AG04450 (cell line): ENCODE measurements around the gene NPIPB6. TPM values are rescaled to one million over a fixed set of nuclear protein-coding genes. Genes with fewer than 3 reads are reported as not detected.
A peak's percentile ranks its signal among the peaks of the same experiment; 100 is the strongest.

Experiments
- CTCF ChIA-PET: fragments of 300-600, 350-600 bp; formaldehyde crosslinking; extraction: SDS; loops from one replicate; lab custom pipeline; 2022; ENCODE audit warnings: antibody characterized with exemption, inconsistent platforms; lab: Charles Lee
- POLR2A ChIA-PET: fragments of 350-600 bp; formaldehyde crosslinking; extraction: SDS; loops from one replicate; lab custom pipeline; 2021; ENCODE audit warnings: antibody characterized with exemption, inconsistent platforms; lab: Yijun Ruan, JAX
- DNase-seq: peaks from one replicate; pipeline ENCODE4 v3.0.0-alpha.2; 2011; ENCODE audit warnings: low read depth, low spot score
- H3K27ac ChIP-seq: one replicate; pipeline ENCODE4 v1.5.1; 2012; ENCODE audit warnings: low read depth, low read length, control low read depth
- H3K27me3 ChIP-seq: one replicate; pipeline ENCODE4 v1.6.0; 2012; ENCODE audit warnings: low read length; ENCODE audit not compliant: control insufficient read depth, insufficient read depth
- H3K4me3 ChIP-seq: 2 replicates; pipeline ENCODE4 v1.5.1; 2011; ENCODE audit warnings: mild to moderate bottlenecking, low read depth, low read length, control low read depth
- H3K9me3 ChIP-seq: 2 replicates; pipeline ENCODE4 v1.5.1; 2012; ENCODE audit warnings: low read length; ENCODE audit not compliant: control insufficient read depth, insufficient read depth
- CTCF ChIP-seq: IDR thresholded peaks from 2 replicates; pipeline ENCODE4 v1.5.1; 2011; ENCODE audit warnings: low read depth, low read length, control low read depth, inconsistent platforms
- polyA plus RNA-seq: library from polyadenylated mRNA; depleted of rRNA; stranded (reverse); fragments of >200 nt; gene quantifications from 2 replicates; pipeline ENCODE4 v1.2.3, GENCODE V29; 2011

The NPIPB6 gene
- polyA plus RNA-seq, 1 experiment, result 0.47 TPM

- POLR2A ChIA-PET, result no interaction called here
These were observed 46.0 kb downstream of the NPIPB6 start for GRCh38 chr16:28317040-28317880.

GRCh38 chr16:28316054-28316453 is 47.3 kb downstream of the NPIPB6 start:
- no peaks in the 10 kb centered on the region for H3K27me3 ChIP-seq
- no peak for DNase-seq
- ChIA-PET POLR2A (no interaction called here), CTCF (interaction anchor here (1.0 to 5.3 kb wide), 5 partner anchors 16 to 39 kb away, joined by 4 to 77 read pairs (median 6); no protein-coding TSS in a partner anchor)
- no peak for TF ChIP-seq CTCF
- no peak overlapping the region for H3K4me3 ChIP-seq
- no peaks in the 10 kb centered on the region for H3K9me3 ChIP-seq
- H3K27ac ChIP-seq, result no peak overlapping the region

More at GRCh38 chr16:28317040-28317880, 46.0 kb downstream of the NPIPB6 start:
- peak; percentile 83 for TF ChIP-seq CTCF
- Histone ChIP-seq H3K27ac (no peak overlapping the region), H3K27me3 (no peaks in the 10 kb centered on the region), H3K9me3 (no peaks in the 10 kb centered on the region), H3K4me3 (no peak overlapping the region)
- no peak for DNase-seq
- CTCF ChIA-PET, result interaction anchor here (0.6 to 5.3 kb wide), 9 partner anchors 9 to 241 kb away, joined by 3 to 77 read pairs (median 6); no protein-coding TSS in a partner anchor

DNA sequence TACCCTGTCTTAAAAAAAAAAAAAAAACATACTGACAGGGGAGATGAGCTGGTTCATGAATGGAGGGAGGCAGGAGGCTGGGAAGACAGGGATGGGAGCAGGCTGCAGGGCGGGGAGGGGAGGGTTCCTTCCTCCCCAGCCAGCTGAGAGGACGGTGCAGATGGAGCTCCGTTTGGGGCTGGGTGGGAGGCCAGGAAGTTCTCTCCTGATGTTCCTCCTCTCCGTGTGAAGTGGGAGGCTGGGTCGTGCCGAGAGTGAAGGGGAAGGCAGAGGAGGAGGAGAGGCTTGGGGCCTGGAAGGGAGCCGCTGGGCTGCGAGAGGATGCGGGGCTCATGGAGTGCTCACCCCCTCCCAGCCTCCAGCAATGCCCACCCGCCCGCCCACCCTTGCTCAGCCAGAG is 49.7 kb downstream of the NPIPB6 start:
- POLR2A ChIA-PET, result no interaction called here
- CTCF ChIA-PET, result interaction anchor here (2.7 kb wide), 1 partner anchor 36 kb away, joined by 15 read pairs; no protein-coding TSS in a partner anchor

DNA sequence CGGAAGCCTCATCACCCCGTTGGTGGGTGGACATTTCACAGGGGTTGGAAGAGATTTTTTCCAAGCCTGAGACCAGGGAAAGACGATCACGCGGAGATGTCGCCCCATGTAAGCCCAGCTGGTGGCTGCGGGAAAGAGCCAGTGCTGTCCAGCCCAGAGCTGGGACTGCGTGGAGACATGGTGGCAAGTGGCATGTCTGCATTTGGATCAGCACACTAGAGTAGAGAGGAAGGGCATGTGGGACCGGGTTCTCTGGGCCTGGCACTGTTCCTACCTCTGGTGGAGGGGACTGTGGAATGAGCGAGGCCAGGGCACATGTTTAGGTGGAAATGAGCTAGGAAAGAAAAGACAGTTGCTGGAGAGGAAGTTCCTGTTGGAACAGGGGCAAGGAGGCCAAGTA is 51.0 kb downstream of the NPIPB6 start:
- CTCF ChIA-PET, result interaction anchor here (2.7 kb wide), 1 partner anchor 35 kb away, joined by 15 read pairs; no protein-coding TSS in a partner anchor
- POLR2A ChIA-PET, result no interaction called here

More for the DNA sequence above, 49.7 kb downstream of the NPIPB6 start:
- H3K27me3 ChIP-seq, result no peaks in the 10 kb centered on the region
- H3K27ac ChIP-seq, result no peak overlapping the region
- no peak for DNase-seq
- no peak for TF ChIP-seq CTCF
- no peaks in the 10 kb centered on the region for H3K9me3 ChIP-seq
- no peak overlapping the region for H3K4me3 ChIP-seq

More for the DNA sequence above, 51.0 kb downstream of the NPIPB6 start:
- TF ChIP-seq CTCF, result no peak
- H3K9me3 ChIP-seq, result no peaks in the 10 kb centered on the region
- no peak overlapping the region for H3K4me3 ChIP-seq
- no peaks in the 10 kb centered on the region for H3K27me3 ChIP-seq
- H3K27ac ChIP-seq, result no peak overlapping the region
- no peak for DNase-seq
